Endodermal cell (in vitro differentiated cells): Measurements from ENCODE around the gene C3orf49. TPM values are rescaled to one million over a fixed set of nuclear protein-coding genes. Genes with fewer than 3 reads are reported as not detected.
A peak's percentile ranks its signal among the peaks of the same experiment; 100 is the strongest.

Source experiments
- DNase-seq: peaks from one replicate; pipeline ENCODE4 v3.0.0-alpha.2; 2017
- H3K27ac ChIP-seq: 2 replicates; pipeline ENCODE4 v1.5.1; 2013; ENCODE audit warnings: mild to moderate bottlenecking, low read depth, low read length, moderate library complexity
- H3K27me3 ChIP-seq: 2 replicates; pipeline ENCODE4 v1.6.1; 2013; ENCODE audit warnings: mild to moderate bottlenecking, low read length, moderate library complexity; ENCODE audit not compliant: insufficient read depth, control insufficient read depth, poor library complexity, severe bottlenecking
- H3K36me3 ChIP-seq: 2 replicates; pipeline ENCODE4 v1.7.0; 2013; ENCODE audit warnings: mild to moderate bottlenecking, low read length, moderate library complexity; ENCODE audit not compliant: control insufficient read depth, insufficient read depth
- H3K4me1 ChIP-seq: one replicate; pipeline ENCODE4 v1.7.0; 2013; ENCODE audit warnings: low read length; ENCODE audit not compliant: control insufficient read depth, insufficient read depth
- H3K4me3 ChIP-seq: 2 replicates; pipeline ENCODE4 v1.5.1; 2013; ENCODE audit warnings: mild to moderate bottlenecking, low read length, moderate library complexity
- H3K9ac ChIP-seq: 2 replicates; pipeline ENCODE4 v1.6.1; 2013; ENCODE audit warnings: mild to moderate bottlenecking, low read length, moderate library complexity; ENCODE audit not compliant: poor library complexity, severe bottlenecking; ENCODE audit errors: extremely low read depth
- H3K9me3 ChIP-seq: 2 replicates; pipeline ENCODE4 v1.6.1; 2013; ENCODE audit warnings: mild to moderate bottlenecking, low read length, moderate library complexity; ENCODE audit not compliant: control insufficient read depth
- H3K27ac Mint-ChIP-seq: 2 replicates; pipeline ENCODE4 v1.8.0; 2020; ENCODE audit warnings: mixed read lengths
- H3K27me3 Mint-ChIP-seq: 2 replicates; pipeline ENCODE4 v1.8.0; 2021; ENCODE audit warnings: mild to moderate bottlenecking, mixed read lengths; ENCODE audit not compliant: insufficient read depth
- H3K36me3 Mint-ChIP-seq: 2 replicates; pipeline ENCODE4 v1.8.0; 2020; ENCODE audit warnings: low read depth, mixed read lengths
- H3K4me1 Mint-ChIP-seq: 2 replicates; pipeline ENCODE4 v1.8.0; 2020; ENCODE audit warnings: mixed read lengths
- H3K4me3 Mint-ChIP-seq: 2 replicates; pipeline ENCODE4 v1.8.0; 2020; ENCODE audit warnings: mild to moderate bottlenecking, moderate library complexity, mixed read lengths
- H3K9me3 Mint-ChIP-seq: 2 replicates; pipeline ENCODE4 v1.8.0; 2020; ENCODE audit warnings: mild to moderate bottlenecking, mixed read lengths
- WGBS, 2 experiments: methylation state at CpG; one replicate each; pipeline versions ENCODE4 v1.1.5 to v1.1.7; 2013; ENCODE audit warnings: missing lambda C conversion rate in 2 of 2, mixed read lengths in 1 of 2; ENCODE audit not compliant: insufficient coverage in 1 of 2, insufficient read length in 1 of 2; 5-methylcytosine and 5-hydroxymethylcytosine counted together
- total RNA-seq, 2 donors: library from RNA; stranded (reverse); fragmentation: NEBNext Ultra II Directional in 1 of 2; extraction: Animal tissue kit (Norgen Biotek cat#: 25700) in 1 of 2; gene quantifications; 2 replicates in 1 of 2; 3 replicates in 1 of 2; pipeline ENCODE4 v1.2.1, GENCODE V29; 2021
- TF ChIP-seq, protein P1 (sequence below): fragments of 200-600 bp; sonication (generic); conservative IDR thresholded peaks from 2 replicates; pipeline ENCODE4 v1.5.0; 2021; ENCODE audit warnings: antibody characterized with exemption, mild to moderate bottlenecking

The C3orf49 gene
- total RNA-seq, 2 donors from 2014 or later: not detected

DNA sequence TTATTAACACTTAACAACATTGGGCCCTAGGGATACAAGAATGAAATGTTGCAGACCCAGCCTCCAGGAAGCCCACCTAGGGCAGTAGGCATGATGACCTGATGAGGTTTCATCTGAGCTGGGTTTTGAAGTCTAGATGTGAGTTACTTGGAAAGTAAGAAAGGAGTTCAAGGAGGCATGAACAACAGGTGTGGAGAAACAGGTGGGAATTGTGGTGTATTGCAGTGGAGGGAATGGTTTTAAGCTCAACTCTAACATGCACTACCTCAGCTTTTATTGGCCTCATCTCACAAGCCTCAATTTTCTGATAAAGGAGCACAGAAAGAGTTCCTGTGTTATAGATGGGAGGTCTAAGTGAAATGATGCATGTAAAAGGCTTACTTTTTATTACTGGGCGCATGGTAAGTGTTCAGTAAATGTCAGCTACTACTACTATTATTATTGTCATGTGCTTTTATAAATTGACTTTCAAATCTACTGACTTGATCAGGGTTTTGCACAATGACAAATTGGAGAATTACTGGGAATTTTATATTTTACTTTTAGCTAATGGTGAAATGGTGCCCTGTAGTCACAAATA lies 73.8 kb downstream of the C3orf49 start:
- no peak overlapping the region for H3K27ac ChIP-seq
- peaks cover 12% of the 10 kb centered on the region for H3K36me3 ChIP-seq
- peaks cover 9% of the 10 kb centered on the region for H3K4me1 ChIP-seq
- Mint-ChIP-seq H3K27me3 (no peaks in the 10 kb centered on the region), H3K4me3 (no peak overlapping the region), H3K27ac (no peak overlapping the region), H3K9me3 (no peaks in the 10 kb centered on the region), H3K4me1 (peaks cover 19% of the 10 kb centered on the region), H3K36me3 (peaks cover 2% of the 10 kb centered on the region)
- WGBS, 2 experiments: 88% methylated on average over 1 of the region's 1 CpG; no CpG with 5 or more reads in 1 of the 2 experiments
- DNase-seq: no peak
- H3K27me3 ChIP-seq: no peaks in the 10 kb centered on the region
- H3K4me3 ChIP-seq: no peak overlapping the region
- TF ChIP-seq, protein P1, sequence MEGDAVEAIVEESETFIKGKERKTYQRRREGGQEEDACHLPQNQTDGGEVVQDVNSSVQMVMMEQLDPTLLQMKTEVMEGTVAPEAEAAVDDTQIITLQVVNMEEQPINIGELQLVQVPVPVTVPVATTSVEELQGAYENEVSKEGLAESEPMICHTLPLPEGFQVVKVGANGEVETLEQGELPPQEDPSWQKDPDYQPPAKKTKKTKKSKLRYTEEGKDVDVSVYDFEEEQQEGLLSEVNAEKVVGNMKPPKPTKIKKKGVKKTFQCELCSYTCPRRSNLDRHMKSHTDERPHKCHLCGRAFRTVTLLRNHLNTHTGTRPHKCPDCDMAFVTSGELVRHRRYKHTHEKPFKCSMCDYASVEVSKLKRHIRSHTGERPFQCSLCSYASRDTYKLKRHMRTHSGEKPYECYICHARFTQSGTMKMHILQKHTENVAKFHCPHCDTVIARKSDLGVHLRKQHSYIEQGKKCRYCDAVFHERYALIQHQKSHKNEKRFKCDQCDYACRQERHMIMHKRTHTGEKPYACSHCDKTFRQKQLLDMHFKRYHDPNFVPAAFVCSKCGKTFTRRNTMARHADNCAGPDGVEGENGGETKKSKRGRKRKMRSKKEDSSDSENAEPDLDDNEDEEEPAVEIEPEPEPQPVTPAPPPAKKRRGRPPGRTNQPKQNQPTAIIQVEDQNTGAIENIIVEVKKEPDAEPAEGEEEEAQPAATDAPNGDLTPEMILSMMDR: no peak
- no peak overlapping the region for H3K9ac ChIP-seq
- H3K9me3 ChIP-seq: no peaks in the 10 kb centered on the region

GRCh38 chr3:63895422-63896189 lies 76.5 kb downstream of the C3orf49 start:
- DNase-seq: no peak
- no peaks in the 10 kb centered on the region for H3K9me3 Mint-ChIP-seq
- Histone ChIP-seq H3K9ac (no peak overlapping the region), H3K4me3 (no peak overlapping the region), H3K27me3 (no peaks in the 10 kb centered on the region), H3K4me1 (peaks cover 9% of the 10 kb centered on the region), H3K27ac (no peak overlapping the region), H3K9me3 (no peaks in the 10 kb centered on the region), H3K36me3 (peaks cover 31% of the 10 kb centered on the region)
- WGBS, 2 experiments: 81 to 83% methylated on average over 4 to 5 of the region's 5 CpGs
- peaks cover 19% of the 10 kb centered on the region for H3K4me1 Mint-ChIP-seq
- no peak overlapping the region for H3K4me3 Mint-ChIP-seq
- TF ChIP-seq, protein P1: no peak
- peaks cover 20% of the 10 kb centered on the region for H3K36me3 Mint-ChIP-seq
- H3K27ac Mint-ChIP-seq: peak overlapping the region; percentile 14
- H3K27me3 Mint-ChIP-seq: no peaks in the 10 kb centered on the region

DNA sequence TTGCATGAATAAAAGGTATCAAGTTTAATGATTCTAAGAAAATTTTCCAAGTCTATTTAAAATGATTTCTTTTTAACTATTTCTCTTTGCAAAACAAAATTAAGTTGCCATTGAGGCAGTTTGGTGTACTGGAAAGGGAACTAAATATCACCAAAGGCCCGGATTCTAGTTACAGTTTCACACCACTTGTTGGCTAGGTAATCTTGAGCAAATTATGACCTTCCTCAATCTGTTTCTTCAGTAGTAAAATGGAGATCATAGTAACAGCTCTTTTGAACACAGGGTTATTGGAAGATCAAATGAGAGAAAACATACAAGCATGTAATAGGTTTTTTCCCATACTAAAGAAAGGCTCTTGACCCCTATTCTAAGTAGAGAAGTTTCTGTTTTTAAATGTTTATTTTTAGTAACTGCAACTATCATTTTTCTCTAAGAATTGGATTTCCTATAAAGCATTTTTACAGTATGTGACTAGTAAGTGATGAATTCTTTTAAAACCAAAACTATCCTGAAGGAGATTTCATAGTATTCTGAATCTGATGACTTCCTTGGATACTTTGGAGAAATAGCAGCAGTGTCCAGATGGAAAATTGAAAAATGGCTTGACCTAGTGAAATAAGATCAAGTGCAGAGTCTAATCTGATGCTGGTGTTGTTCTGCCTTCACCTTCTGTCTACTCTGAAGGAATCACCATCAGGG lies 77.4 kb downstream of the C3orf49 start:
- H3K9me3 ChIP-seq: no peaks in the 10 kb centered on the region
- 86 to 100% methylated on average over 1 of the region's 1 CpG for WGBS, 2 experiments
- DNase-seq: no peak
- H3K36me3 ChIP-seq: peaks cover 37% of the 10 kb centered on the region
- H3K4me3 Mint-ChIP-seq: no peak overlapping the region
- H3K27ac ChIP-seq: no peak overlapping the region
- no peaks in the 10 kb centered on the region for H3K27me3 Mint-ChIP-seq
- H3K4me3 ChIP-seq: no peak overlapping the region
- H3K4me1 ChIP-seq: peaks cover 9% of the 10 kb centered on the region
- H3K27ac Mint-ChIP-seq: no peak overlapping the region
- H3K27me3 ChIP-seq: no peaks in the 10 kb centered on the region
- no peaks in the 10 kb centered on the region for H3K9me3 Mint-ChIP-seq
- H3K36me3 Mint-ChIP-seq: peaks cover 24% of the 10 kb centered on the region
- TF ChIP-seq, protein P1: no peak
- peaks cover 19% of the 10 kb centered on the region for H3K4me1 Mint-ChIP-seq
- no peak overlapping the region for H3K9ac ChIP-seq

Other genes with a start within 250 kb of the C3orf49 start
- gene SNTN, start 166.6 kb upstream of the C3orf49 start, total RNA-seq: under 1 TPM in 1 of 2 donors, not detected in 1; 0.40 TPM
- 100 to 1,000 TPM in 1 of 2 donors, 10 to 100 TPM in 1; 91.8 to 103 TPM for gene THOC7, start 44.5 kb downstream of the C3orf49 start, total RNA-seq
- gene ATXN7, start 44.6 kb downstream of the C3orf49 start, total RNA-seq: 10 to 100 TPM; 28.1 to 28.8 TPM
- not detected for gene SCAANT1, start 93.1 kb downstream of the C3orf49 start, total RNA-seq
- 100 to 1,000 TPM in 1 of 2 donors, 10 to 100 TPM in 1; 99.7 to 109 TPM for gene PSMD6, start 204.2 kb downstream of the C3orf49 start, total RNA-seq